ENCODE measurements around the gene MKKS.

The MKKS gene

GRCh38 chr20:10470276-10470675 is 36.3 kb upstream of the MKKS start:
- TF ChIP-seq CTCF (conservative IDR thresholded peaks at IDR 0.05; ENCODE audit: low read length) (no peak), EZH2phosphoT487 (IDR thresholded peaks at IDR 0.05; ENCODE audit: borderline replicate concordance) (no peak)
- H3K9ac ChIP-seq (ENCODE audit: low read depth, low read length, poor library complexity, severe bottlenecking): no peak overlapping the region
- no peaks in the 10 kb centered on the region for H3K9me2 ChIP-seq (replicated peaks; ENCODE audit: low read depth, low read length)
- no peaks in the 10 kb centered on the region for H3K4me1 ChIP-seq (ENCODE audit: insufficient read depth, low read length, poor library complexity, severe bottlenecking)
- H2AFZ ChIP-seq (ENCODE audit: low read length): no peak overlapping the region
- no peak overlapping the region for H3K4me3 ChIP-seq (ENCODE audit: low read length, poor library complexity, severe bottlenecking)
- H3K79me2 ChIP-seq (ENCODE audit: insufficient read depth, low read length): peaks cover 17% of the 10 kb centered on the region; the same call in 1 of the 2 replicates
- no peak overlapping the region for H3K4me2 ChIP-seq (ENCODE audit: low read depth, low read length, poor library complexity, severe bottlenecking)
- no peaks in the 10 kb centered on the region for H3F3A ChIP-seq (ENCODE audit: low read depth)
- H3K36me3 ChIP-seq (ENCODE audit: insufficient read depth, low read length): peaks cover 3% of the 10 kb centered on the region; the same call in 1 of the 2 replicates
- H4K20me1 ChIP-seq (ENCODE audit: insufficient read depth, low read length, poor library complexity, severe bottlenecking): no peaks in the 10 kb centered on the region
- no peaks in the 10 kb centered on the region for H3K27me3 ChIP-seq (ENCODE audit: insufficient read depth, low read length, poor library complexity, severe bottlenecking)
- H3K9me3 ChIP-seq (ENCODE audit: insufficient read depth, low read depth, low read length): no peaks in the 10 kb centered on the region

- no peak overlapping the region for H2AFZ ChIP-seq (ENCODE audit: low read length)
- no peaks in the 10 kb centered on the region for H4K20me1 ChIP-seq (ENCODE audit: insufficient read depth, low read length, poor library complexity, severe bottlenecking)
- H3K36me3 ChIP-seq (ENCODE audit: insufficient read depth, low read length): peaks cover 3% of the 10 kb centered on the region; the same call in 1 of the 2 replicates
- H3K9me3 ChIP-seq (ENCODE audit: insufficient read depth, low read depth, low read length): no peaks in the 10 kb centered on the region
- H3K4me2 ChIP-seq (ENCODE audit: low read depth, low read length, poor library complexity, severe bottlenecking): no peak overlapping the region
- TF ChIP-seq CTCF (conservative IDR thresholded peaks at IDR 0.05; ENCODE audit: low read length): peak; percentile 83
- no peak for TF ChIP-seq EZH2phosphoT487 (IDR thresholded peaks at IDR 0.05; ENCODE audit: borderline replicate concordance)
- H3K4me1 ChIP-seq (ENCODE audit: insufficient read depth, low read length, poor library complexity, severe bottlenecking): no peaks in the 10 kb centered on the region
- no peaks in the 10 kb centered on the region for H3K27me3 ChIP-seq (ENCODE audit: insufficient read depth, low read length, poor library complexity, severe bottlenecking)
- peaks cover 22% of the 10 kb centered on the region; the same call in 1 of the 2 replicates for H3K79me2 ChIP-seq (ENCODE audit: insufficient read depth, low read length)
- no peaks in the 10 kb centered on the region for H3F3A ChIP-seq (ENCODE audit: low read depth)
- no peaks in the 10 kb centered on the region for H3K9me2 ChIP-seq (replicated peaks; ENCODE audit: low read depth, low read length)
- no peak overlapping the region for H3K9ac ChIP-seq (ENCODE audit: low read depth, low read length, poor library complexity, severe bottlenecking)
- H3K4me3 ChIP-seq (ENCODE audit: low read length, poor library complexity, severe bottlenecking): no peak overlapping the region
Measured at GRCh38 chr20:10469599-10469998, 35.6 kb upstream of the MKKS start.

GRCh38 chr20:10469056-10469455 is 35.0 kb upstream of the MKKS start:
- H3K4me3 ChIP-seq (ENCODE audit: low read length, poor library complexity, severe bottlenecking): no peak overlapping the region
- H3K9ac ChIP-seq (ENCODE audit: low read depth, low read length, poor library complexity, severe bottlenecking): no peak overlapping the region
- TF ChIP-seq CTCF (conservative IDR thresholded peaks at IDR 0.05; ENCODE audit: low read length) (no peak), EZH2phosphoT487 (IDR thresholded peaks at IDR 0.05; ENCODE audit: borderline replicate concordance) (no peak)
- no peak overlapping the region for H2AFZ ChIP-seq (ENCODE audit: low read length)
- no peaks in the 10 kb centered on the region for H3K27me3 ChIP-seq (ENCODE audit: insufficient read depth, low read length, poor library complexity, severe bottlenecking)
- H4K20me1 ChIP-seq (ENCODE audit: insufficient read depth, low read length, poor library complexity, severe bottlenecking): no peaks in the 10 kb centered on the region
- H3K9me2 ChIP-seq (replicated peaks; ENCODE audit: low read depth, low read length): no peaks in the 10 kb centered on the region
- H3K36me3 ChIP-seq (ENCODE audit: insufficient read depth, low read length): peaks cover 3% of the 10 kb centered on the region; the same call in 1 of the 2 replicates
- peaks cover 23% of the 10 kb centered on the region; the same call in 1 of the 2 replicates for H3K79me2 ChIP-seq (ENCODE audit: insufficient read depth, low read length)
- no peak overlapping the region for H3K4me2 ChIP-seq (ENCODE audit: low read depth, low read length, poor library complexity, severe bottlenecking)
- H3K4me1 ChIP-seq (ENCODE audit: insufficient read depth, low read length, poor library complexity, severe bottlenecking): no peaks in the 10 kb centered on the region
- H3F3A ChIP-seq (ENCODE audit: low read depth): no peaks in the 10 kb centered on the region
- no peaks in the 10 kb centered on the region for H3K9me3 ChIP-seq (ENCODE audit: insufficient read depth, low read depth, low read length)
